GM18868 (cell line): ENCODE measurements around the gene EFHD1.
"Not testable (repeated sequence)": the region's sequence is repeated elsewhere in the genome, so short reads cannot be mapped to it uniquely, and the experiment has no call there.

Experiments used
- ATAC-seq: cut with Tn5 transposase; IDR thresholded peaks from one replicate; pipeline ENCODE4 v1.9.1; 2021; ENCODE audit warnings: mild to moderate bottlenecking, moderate library complexity; ENCODE audit not compliant: unreplicated experiment

The EFHD1 gene

DNA sequence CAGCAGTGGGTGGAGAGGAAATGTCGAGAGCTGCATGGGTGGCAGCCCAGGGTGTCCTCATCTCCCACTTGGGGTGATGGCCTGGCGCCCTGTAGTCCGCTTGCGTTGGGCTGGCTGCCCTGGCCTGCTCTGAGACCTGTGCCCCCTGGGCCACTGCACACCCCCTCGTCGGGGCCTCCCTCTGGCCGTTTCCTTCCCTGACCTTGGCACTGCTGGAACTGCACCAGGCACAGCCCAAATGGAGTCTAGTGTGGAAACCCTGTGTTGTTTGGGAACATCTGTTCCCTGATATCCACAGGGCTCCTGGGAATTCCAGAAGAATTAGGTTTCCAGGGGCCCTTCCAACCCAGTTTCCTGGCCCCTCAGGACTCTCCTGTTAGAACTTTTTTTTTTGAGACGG, 13.9 kb downstream of the EFHD1 start:
- ATAC-seq = no peak

DNA sequence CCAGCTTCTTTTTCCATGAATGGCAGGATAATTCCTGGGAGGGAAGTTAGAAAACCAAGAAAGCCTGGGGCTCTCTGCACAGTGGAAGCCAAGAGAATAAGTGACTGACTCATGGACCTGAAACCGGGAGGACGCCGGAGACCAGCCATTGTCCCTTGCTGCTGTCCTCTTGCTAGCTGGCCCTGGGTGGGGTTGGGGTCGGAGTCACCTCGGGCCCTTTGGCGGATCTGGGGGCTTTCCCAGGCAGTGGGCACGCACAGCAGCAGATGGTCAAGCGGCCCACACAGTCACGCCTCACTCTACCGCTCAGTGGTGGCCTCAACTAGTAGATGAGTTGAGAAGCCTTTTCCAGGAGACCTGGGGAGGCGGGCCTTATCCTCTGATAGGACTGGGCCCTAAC, 15.6 kb downstream of the EFHD1 start:
- ATAC-seq = no peak

DNA sequence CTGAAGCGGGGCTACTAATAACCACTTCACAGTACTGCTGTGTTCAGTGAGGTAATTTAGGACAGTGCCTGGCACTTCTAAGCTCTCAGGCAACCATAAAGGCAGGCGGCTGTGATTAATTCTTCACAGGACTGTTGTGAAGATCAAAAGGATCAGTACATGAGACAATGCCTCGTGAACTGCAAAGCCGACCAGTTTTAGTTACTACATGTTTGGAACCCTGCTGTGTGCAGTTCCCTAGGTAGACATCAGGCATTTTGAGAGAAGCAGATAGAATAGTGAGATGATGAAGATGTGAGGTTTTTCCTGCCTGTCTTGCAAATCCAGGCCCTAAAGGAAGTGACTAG, 19.1 kb downstream of the EFHD1 start:
- ATAC-seq = no peak

DNA sequence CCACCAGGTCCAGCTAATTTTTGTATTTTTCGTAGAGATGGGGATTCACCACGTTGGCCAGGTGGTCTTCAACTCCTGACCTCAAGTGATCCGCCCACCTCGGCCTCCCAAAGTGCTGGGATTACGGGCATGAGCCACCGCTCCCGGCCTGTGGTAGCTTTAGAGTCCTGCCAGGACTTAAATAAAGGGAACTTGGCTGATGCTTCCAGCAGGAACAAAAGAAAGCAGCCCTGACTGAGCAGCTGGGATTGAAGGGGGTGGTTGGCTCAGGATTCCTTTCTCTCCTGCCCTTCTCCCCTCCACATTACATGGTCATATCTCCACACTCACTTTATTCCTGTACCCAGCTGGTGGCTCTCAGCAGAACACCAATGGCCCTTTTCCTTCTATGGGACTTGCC, 20.0 kb downstream of the EFHD1 start:
- no peak for ATAC-seq

DNA sequence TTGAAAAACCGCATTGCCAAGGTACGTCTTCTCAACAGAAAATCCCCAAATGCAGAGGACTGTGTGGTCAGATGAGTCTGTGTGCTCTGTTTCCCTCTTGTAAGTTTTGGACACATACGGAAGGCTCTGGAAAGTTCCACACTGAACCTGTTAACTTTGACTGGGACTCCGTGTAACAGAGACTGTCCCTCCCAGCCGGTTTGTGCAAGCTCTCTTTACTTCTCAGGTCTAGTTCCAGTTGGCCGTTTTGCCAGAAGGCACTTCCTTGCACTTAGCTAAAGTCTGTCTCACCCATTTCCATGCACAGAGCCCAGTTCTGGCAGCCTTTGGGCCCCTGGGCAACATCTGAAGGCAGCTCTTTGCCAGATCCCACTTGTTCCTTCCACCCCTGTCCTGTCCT, 22.0 kb downstream of the EFHD1 start:
- no peak for ATAC-seq

DNA sequence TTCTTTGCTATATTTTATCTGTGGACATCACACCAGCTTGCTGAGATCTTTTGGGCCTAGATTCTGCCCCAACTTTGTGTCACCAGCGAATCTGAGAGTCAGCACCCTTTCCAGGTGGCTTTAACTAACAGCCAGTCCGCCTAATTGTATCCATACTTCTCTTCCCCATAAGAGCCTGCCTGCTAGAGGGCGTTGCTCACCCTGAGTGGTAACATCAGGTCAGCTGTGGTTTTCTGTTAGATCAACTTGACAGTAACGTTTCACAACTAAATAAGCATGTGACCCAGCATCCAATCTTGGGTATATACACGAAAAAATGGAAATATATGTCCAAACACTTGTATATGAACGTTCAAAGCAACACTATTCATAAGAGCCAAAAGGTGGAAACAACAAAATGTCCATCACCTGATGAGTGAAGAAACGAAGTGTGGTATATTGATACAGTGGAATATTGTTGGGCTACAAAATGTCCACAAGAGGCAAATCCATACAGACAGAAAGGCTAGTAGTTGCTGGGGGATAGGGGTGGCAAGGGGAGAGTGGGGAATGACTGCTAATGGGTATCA, 24.9 kb downstream of the EFHD1 start:
- ATAC-seq = no peak

DNA sequence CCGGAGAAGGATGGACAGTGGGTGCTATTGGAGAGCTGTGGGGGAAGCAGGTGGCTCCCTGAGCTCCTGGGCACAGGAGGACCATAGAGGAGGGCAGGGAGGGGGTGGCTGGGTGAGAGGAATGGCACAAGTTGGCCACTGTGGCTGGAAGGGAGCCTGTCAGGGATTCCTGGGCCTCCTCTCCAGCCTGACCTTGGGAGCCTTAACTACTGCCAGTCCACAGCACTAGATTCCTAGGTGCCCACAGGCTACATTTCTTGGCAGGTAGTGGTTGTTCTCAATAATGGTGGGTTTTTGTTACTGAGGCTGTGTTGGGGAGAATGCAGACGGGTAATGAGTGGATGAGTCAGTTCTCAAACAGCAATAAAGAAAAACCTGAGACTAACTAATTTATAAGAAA, 26.0 kb downstream of the EFHD1 start:
- ATAC-seq = no peak

DNA sequence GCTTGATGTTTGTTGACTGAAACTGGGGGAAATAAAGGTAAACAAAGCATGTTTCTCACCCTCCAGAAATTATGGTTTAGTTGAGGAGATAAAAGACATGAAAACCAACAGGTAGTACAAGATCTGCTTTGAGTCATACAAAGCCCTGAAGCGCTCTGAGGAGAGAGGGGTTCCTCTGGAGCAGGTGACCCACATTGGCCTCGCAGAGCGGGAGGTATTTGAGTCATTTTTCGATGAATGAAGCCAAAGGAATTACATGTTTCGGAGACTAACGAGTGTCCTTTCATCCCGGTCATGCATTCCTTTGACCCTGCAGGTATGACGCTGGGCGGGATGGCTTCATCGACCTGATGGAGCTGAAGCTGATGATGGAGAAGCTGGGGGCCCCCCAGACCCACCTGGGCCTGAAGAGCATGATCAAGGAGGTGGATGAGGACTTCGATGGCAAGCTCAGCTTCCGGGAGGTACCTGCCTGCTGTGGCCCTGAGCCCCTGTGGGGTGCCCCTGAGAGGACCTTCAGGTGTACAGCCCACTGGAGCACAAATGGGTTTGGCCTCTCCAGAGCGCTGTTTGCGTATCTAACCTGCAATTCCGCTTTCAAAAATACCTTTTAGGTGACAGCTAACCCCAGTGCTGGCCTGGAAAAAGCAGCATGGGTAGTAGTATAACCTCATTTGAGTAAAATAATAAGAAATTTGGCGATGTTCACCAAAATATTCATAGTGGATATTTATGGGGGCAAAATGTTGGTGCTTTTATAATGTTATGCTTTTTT, 29.3 kb downstream of the EFHD1 start:
- no peak for ATAC-seq

DNA sequence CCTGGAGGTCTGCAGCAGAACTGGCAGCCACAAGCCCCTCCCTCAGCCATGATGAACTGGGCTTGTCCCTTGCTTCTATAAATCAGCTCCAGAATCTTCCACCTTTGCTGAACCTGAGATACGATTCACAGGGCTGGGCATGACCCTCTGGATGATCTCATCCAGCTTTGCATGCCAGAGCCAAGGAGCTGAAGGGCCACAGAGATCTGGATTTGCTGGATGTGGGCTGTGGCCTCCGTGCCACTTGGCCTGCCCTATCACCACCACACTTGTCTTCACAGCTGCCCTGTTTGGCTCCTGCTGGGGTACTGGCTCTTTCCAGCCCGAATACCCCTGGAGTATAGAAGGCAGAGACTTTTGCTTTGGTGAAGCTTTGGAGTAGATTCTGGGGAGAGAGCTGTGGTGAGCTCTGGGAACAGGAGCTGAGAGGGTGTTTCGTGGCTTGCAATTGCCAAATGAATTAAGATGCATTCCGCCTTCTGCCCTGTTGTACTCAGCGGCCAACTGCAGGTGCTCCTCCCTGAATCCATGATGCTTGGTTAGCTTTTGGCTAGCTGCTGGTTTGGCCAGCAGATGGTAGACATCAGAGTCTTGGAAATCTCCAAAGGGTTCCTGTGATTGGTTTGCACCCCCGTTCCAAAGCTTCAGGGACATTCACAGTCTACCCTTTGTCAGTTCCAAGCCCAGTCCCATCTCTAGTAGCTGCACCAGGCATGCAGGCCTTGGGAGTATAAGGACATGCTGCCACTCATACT, 32.8 kb downstream of the EFHD1 start:
- no peak for ATAC-seq

DNA sequence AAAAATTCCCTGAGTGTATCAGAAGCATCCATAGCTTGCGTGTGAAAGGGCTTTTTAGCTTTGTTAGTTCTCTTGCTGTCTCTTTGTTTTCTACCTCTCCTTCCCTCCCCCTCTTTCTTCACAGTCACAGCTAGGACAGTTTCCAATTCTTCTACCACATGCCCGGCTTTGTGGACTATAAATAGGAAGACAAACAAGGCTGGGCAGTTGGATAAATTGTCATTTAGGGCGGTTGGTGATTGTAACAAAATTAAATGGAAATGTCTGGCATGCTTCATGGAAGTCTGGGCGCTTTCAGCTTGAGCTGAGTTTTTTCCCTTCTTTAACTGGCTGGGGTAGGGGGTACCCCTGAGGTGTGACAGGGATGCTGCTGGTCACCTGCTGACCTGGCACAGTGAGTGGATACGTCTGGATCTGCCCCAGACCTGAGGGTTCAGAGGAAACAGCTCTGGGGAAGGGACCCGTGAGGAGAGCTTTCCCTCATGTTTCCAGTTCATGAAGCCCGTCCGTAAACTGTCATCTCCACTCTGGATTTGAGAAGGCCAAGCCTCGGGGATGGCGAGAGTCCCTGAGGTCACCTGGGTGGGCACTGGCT, 34.7 kb downstream of the EFHD1 start:
- ATAC-seq = no peak

DNA sequence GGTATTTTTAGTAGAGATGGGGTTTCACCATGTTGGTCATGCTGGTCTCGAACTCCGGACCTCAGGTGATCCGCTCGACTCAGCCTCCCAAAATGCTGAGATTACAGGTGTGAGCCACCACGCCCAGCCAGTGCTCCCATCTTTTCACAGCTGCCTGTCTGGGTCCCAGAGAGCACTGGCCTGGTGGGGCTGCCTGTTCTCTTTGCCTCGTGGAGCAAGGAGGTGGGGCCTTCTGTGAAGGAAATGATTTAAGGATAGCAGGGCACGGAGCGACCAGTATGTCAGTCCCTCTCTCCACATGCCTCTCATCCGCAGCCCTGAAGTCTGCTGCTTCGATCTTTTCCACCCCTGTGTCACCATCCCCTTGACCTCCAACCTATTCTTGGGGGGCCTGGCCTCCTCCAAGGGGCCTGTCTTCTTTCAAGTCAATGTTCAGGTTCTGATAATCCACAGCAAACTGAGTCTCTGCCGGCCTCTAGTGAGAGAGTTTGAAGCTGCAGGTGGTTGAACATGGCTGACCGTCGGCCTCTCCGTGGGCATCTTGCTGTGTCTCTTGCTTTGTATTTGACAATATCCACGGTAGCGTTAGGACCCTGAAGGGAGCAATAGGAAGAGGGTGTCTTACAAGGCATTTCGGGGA, 35.5 kb downstream of the EFHD1 start:
- no peak for ATAC-seq

DNA sequence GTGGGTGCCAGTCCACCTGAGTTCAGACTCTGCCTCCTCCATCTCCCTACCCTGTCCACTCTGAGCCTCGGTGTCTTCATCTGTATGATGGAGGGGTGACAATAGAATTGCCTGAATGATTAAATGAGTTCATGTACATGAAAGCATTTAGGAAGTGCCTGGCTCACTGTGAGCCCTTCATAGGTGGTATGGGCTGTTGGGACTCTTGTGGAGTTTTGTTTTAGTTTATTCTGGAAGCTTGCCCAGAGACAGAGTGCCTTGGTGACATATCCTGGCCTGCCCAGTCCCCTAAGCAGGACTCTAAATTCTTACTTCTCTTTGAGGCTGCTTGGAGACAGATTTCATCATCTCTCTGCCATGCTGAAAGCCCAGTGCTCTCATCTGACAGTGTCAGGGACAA, 39.2 kb downstream of the EFHD1 start:
- no peak for ATAC-seq

DNA sequence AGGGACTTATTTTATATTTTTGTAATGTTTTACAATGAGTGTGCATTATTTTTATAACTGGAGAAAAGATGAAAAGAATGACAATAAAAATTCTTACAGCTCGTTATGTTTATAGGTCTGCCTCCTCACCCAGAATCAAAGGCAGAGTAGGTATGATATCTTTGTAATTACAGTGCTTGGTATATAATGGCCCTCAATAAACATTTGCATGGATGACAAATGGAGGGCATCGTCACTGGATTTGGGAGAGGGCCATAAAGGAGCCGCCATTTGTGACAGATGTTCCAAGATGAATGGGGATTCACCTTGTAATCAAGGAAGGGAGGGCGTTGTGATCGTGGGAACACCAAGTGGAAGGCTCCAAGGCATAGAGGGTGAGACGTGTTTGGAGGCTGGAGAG, 41.1 kb downstream of the EFHD1 start:
- ATAC-seq = no peak

DNA sequence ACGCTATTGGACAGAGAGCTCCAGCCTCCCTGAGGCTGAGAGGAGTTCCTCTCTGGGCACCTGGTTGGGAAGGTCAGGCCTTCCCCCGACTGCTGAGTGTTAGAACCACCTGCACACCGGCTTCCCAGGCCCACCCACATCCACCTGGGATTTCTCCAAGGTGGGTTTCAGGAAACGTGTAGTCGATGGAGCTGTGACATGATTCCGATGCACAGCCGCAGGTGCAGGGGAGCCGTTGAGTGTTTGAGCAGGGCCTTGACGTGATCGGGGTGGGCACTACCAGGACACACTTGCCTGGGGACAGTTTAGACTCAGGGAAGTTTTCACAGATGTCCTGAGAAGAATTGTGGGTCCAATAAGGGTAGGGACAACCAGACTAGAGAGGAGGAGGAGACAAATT, 42.0 kb downstream of the EFHD1 start:
- no peak for ATAC-seq

DNA sequence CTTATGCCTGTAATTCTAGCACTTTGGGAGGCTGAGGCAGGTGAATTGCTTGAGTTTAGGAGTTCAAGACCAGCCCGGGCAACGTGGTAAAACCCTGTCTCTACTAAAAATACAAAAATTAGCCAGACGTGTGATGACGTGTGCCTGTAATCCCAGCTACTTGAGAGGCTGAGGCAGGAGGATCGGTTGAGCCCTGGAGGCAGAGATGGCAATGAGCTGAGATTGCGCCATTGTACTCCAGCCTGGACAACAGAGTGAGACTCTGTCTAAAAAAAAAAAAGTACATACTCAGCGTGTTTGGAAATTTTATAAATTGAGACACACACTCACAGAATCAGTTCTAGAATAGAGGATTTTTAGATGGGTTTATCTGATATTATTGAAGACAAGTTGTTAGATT, 46.6 kb downstream of the EFHD1 start:
- no peak for ATAC-seq

DNA sequence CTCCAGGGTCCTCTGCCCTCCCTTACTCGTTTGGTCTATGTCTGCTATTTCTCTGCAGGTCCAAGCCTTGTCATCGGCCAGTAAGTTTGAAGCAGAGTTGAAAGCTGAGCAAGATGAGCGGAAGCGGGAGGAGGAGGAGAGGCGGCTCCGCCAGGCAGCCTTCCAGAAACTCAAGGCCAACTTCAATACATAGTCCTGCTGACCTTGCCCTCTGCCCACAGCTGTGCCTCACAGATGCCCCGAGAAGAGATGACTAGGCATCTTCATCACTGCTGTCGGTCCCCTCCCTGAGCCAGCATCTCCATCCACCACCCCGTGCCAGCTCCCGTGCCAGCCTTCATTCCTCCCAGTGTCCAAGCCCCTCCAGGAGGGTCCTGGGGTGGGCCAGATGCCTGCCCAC, 48.1 kb downstream of the EFHD1 start:
- ATAC-seq = no peak

DNA sequence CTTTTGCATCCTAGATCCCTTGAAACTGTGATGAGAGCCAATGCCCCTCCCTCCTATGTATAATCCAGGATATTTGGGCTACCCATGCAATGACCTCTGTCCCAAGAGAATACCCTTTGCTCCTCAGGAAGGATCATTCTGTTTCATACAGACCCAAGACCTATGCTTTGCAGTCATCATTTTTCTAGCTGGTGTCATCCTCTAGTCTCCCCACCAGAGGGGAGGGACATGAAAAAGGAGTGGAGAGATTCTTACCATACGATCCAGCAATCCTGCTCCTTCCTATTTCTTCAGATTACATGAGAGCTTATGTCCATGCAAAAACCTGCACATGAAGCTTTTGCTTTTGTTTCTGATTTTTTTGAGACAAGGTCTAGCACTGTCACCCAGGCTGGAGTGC, 50.0 kb downstream of the EFHD1 start:
- no peak for ATAC-seq

DNA sequence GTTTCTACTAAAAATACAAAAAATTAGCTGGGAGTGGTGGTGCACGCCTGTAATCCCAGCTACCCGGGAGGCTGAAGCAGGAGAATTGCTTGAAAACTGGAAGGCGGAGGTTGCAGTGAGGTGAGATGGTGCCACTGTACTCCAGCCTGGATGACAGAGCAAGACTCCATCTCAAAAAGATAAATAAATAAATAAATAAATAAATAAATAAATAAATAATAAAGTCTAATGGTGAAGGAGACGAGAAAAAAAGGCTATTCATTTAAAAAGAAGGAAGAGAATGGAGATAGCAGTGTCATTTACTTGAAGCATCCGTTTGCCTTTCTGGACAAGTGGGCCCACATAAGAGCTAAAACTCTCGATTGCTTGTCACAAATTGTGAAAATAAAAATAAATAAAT, 52.0 kb downstream of the EFHD1 start:
- ATAC-seq = not testable (repeated sequence)

DNA sequence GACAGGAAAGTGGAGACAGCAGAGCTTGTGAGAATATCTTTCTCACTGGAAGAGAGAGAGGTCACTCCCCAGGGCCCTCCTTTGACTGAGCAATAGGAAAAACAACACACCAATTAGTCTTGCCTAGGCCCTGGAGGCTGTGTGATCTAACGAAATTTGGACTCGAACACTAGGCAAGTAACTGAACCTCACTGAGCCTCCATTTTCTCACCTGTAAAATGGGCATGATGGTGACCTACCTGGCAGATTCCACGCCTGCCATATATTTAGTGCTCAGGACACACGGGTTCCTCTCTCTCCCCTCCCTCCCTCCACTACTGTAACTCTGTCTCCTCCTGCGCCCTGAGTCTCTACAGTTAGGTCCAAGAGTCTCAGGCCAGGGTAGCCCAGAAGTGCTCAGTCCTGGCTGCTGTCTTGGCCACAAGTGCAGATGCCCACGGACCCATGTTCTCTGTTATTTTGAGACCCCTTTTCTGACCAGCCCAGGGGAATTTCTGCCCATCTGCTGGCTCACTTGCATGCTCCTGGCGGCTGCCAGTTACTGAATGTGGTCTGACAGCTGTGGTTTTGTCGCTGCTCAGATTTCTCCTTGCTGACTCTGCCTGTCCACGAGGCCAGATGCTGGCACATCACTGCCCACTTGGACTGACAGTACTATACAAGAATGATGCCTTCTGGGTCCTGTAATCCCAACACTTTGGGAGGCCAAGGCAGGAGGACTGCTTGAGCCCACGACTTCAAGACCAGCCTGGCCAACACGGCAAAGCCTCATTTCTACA, 54.2 kb downstream of the EFHD1 start:
- ATAC-seq = no peak

DNA sequence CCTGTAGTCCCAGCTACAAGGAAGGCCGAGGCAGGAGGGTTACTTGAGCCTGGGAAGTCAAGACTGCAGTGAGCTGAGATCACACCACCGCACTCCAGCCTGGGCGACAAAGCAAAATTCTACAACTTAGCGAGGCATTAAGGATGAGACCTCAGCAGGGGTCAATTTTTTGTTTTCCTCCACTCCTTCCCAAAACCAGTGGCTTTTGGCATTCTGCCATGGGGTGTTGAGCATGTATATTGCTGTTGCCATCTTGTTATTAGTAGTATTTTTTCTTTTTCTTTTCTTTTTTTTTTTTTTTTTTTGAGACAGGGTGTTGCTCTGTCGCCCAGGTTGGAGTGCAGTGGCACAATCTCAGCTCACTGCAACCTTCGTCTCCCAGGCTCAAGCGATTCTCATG, 54.8 kb downstream of the EFHD1 start:
- no peak for ATAC-seq
